RWPE2 (cell line): Measurements from ENCODE around the gene GKN1.

ENCODE experiments used
- ATAC-seq: fragments of 200-7000 bp; cut with Tn5 transposase; 3 replicates; pipeline ENCODE4 v1.9.1; 2021; ENCODE audit warnings: low read depth
- DNase-seq: peaks from one replicate; pipeline ENCODE4 v3.0.0-alpha.2; 2020; ENCODE audit warnings: low spot score
- H3K27ac ChIP-seq: fragments of 450-650 bp; 2 replicates; pipeline ENCODE4 v1.5.1; 2017; ENCODE audit warnings: mild to moderate bottlenecking; ENCODE audit not compliant: poor library complexity, severe bottlenecking
- H3K27me3 ChIP-seq: fragments of 250-450 bp; sonication (Bioruptor Pico); 2 replicates; pipeline ENCODE4 v1.5.1; 2021; ENCODE audit warnings: mild to moderate bottlenecking, moderate library complexity; ENCODE audit not compliant: insufficient read depth, poor library complexity, severe bottlenecking
- H3K36me3 ChIP-seq: fragments of 250-450 bp; sonication (Bioruptor Pico); 2 replicates; pipeline ENCODE4 v1.5.1; 2020; ENCODE audit warnings: low read depth, mild to moderate bottlenecking, moderate library complexity
- H3K4me1 ChIP-seq: fragments of 250-450 bp; sonication (Bioruptor Pico); 2 replicates; pipeline ENCODE4 v1.5.1; 2021; ENCODE audit warnings: mild to moderate bottlenecking, moderate library complexity; ENCODE audit not compliant: insufficient read depth, poor library complexity, severe bottlenecking
- H3K4me3 ChIP-seq: fragments of 250-450 bp; sonication (Bioruptor Pico); 2 replicates; pipeline ENCODE4 v1.5.1; 2021; ENCODE audit warnings: mild to moderate bottlenecking, moderate library complexity; ENCODE audit not compliant: severe bottlenecking
- H3K9me3 ChIP-seq: fragments of 250-450 bp; sonication (Bioruptor Pico); 2 replicates; pipeline ENCODE4 v1.5.1; 2021; ENCODE audit warnings: mild to moderate bottlenecking, moderate library complexity; ENCODE audit not compliant: severe bottlenecking
- TF ChIP-seq, protein P1 (sequence below): fragments of 450-650 bp; IDR thresholded peaks from one replicate; pipeline ENCODE4 v1.5.1; 2017; ENCODE audit warnings: mild to moderate bottlenecking, moderate library complexity; ENCODE audit not compliant: poor library complexity, severe bottlenecking

The GKN1 gene

DNA sequence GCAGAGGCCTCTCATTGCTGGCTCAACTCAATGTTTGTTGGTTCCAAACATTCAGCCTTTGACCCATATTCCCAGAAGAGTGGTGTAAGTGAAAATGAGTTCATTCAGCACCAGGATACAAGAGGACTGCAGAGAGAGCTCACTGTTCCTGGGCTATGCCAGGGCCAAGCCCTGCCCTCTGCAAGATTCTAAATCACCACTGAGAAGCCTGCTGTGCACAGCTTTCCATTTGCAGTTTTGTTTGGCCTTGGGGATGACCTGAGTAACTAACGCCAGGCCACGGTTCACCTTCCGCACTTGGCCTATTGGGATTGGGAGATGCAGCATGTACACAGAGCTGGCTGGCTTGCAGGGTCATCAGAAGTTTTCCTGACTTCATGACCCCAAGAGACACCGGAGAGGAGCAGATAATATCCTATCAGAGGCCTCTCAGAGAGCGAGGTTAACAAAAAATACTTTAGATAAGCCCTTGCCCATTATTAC, 12.6 kb downstream of the GKN1 start:
- no peak for DNase-seq
- TF ChIP-seq, protein P1, sequence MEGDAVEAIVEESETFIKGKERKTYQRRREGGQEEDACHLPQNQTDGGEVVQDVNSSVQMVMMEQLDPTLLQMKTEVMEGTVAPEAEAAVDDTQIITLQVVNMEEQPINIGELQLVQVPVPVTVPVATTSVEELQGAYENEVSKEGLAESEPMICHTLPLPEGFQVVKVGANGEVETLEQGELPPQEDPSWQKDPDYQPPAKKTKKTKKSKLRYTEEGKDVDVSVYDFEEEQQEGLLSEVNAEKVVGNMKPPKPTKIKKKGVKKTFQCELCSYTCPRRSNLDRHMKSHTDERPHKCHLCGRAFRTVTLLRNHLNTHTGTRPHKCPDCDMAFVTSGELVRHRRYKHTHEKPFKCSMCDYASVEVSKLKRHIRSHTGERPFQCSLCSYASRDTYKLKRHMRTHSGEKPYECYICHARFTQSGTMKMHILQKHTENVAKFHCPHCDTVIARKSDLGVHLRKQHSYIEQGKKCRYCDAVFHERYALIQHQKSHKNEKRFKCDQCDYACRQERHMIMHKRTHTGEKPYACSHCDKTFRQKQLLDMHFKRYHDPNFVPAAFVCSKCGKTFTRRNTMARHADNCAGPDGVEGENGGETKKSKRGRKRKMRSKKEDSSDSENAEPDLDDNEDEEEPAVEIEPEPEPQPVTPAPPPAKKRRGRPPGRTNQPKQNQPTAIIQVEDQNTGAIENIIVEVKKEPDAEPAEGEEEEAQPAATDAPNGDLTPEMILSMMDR = no peak
- Histone ChIP-seq H3K9me3 (no peaks in the 10 kb centered on the region), H3K36me3 (no peaks in the 10 kb centered on the region), H3K27ac (no peak overlapping the region), H3K4me3 (no peak overlapping the region), H3K4me1 (no peaks in the 10 kb centered on the region), H3K27me3 (no peaks in the 10 kb centered on the region)
- ATAC-seq = no peak

DNA sequence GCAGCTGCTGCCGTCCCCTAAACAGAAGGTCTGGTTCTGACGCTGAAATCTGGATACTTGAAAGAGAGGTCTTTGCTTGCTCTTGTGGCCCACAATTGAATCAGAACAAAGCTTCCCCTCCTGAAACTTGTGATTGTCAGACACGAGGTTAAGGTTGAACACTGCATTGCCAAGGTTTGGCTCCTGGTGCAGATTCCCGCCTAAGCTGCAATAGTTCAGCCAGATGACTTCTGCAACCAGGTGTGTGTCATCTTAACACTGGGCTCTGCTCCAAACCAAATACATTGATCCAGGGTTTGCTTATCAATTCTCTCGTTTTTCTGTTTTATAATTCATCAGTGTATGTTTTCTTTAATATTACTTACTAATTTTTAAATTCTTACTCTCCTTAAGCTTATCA, 14.6 kb downstream of the GKN1 start:
- H3K27ac ChIP-seq = no peak overlapping the region
- H3K9me3 ChIP-seq = no peaks in the 10 kb centered on the region
- no peak for DNase-seq
- H3K4me1 ChIP-seq = no peaks in the 10 kb centered on the region
- TF ChIP-seq, protein P1 = no peak
- H3K27me3 ChIP-seq = no peaks in the 10 kb centered on the region
- H3K36me3 ChIP-seq = no peaks in the 10 kb centered on the region
- no peak for ATAC-seq
- no peak overlapping the region for H3K4me3 ChIP-seq

DNA sequence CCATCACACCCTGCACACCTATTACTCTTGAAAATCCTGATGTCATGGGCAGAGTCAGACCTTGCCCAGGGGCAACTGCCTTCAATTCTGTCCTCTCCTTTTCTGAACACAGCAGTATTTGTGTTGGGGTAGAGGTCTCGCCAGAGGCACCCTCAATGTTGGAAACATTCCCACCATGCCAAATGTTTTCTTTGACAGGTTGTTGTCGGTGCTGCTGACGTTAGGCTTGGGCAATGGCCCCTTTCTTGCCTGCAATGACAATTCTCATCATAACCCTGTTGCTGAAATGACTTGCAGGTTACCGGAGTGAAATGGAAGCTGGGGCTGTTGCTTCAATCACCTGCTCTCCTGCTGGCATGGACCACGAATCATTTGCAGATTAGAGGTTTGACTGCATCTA, 17.9 kb downstream of the GKN1 start:
- Histone ChIP-seq H3K27me3 (no peaks in the 10 kb centered on the region), H3K27ac (no peak overlapping the region), H3K4me3 (no peak overlapping the region), H3K36me3 (no peaks in the 10 kb centered on the region), H3K4me1 (no peaks in the 10 kb centered on the region), H3K9me3 (no peaks in the 10 kb centered on the region)
- DNase-seq (no peak), ATAC-seq (no peak)
- TF ChIP-seq, protein P1 = no peak

DNA sequence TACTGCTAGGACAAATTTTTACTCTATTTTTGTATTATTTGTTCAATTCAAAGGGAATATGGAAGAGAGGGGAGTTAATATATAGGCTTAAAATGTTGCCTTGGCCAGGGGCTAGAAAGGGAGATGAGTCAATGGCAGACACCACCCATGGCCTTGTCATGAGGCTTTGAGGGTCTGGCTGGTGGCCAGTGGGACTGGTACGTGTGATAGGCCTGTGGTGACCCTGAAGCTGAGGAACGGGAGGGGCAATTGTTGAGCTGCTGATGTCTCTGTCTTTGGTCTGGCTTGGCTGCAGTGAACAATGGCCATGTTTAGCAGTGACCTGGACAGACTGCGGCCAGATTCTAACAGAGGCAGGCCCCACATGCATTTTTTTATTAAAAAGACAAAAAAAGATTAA, 18.5 kb downstream of the GKN1 start:
- no peaks in the 10 kb centered on the region for H3K9me3 ChIP-seq
- no peak for DNase-seq
- H3K27ac ChIP-seq = no peak overlapping the region
- no peaks in the 10 kb centered on the region for H3K36me3 ChIP-seq
- TF ChIP-seq, protein P1 = no peak
- H3K4me1 ChIP-seq = no peaks in the 10 kb centered on the region
- no peak for ATAC-seq
- H3K27me3 ChIP-seq = no peaks in the 10 kb centered on the region
- H3K4me3 ChIP-seq = no peak overlapping the region

DNA sequence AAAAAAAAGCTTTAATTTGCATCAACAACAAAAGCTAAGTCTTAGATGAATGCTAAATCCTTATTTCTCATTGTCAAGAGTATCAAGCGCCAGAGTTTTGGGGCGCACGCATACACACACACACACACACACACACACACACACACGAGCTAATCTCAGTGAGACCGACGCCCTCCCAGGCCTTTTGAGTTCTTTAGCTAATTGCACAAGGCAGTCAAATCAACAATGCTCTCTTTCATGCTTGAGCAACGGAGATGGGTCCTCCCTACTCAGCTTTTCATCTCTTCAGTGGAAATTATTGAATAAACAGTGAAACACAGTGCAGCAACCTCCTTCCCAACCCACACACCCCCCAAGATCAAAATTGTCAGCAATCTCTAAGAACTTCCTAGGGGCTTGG, 19.2 kb downstream of the GKN1 start:
- H3K4me3 ChIP-seq = no peak overlapping the region
- H3K9me3 ChIP-seq = no peaks in the 10 kb centered on the region
- TF ChIP-seq, protein P1 = no peak
- H3K36me3 ChIP-seq = no peaks in the 10 kb centered on the region
- no peaks in the 10 kb centered on the region for H3K4me1 ChIP-seq
- ATAC-seq (no peak), DNase-seq (no peak)
- H3K27ac ChIP-seq = no peak overlapping the region
- no peaks in the 10 kb centered on the region for H3K27me3 ChIP-seq
